HG02571 (cell line): Measurements from ENCODE around the gene P2RX7.
"Not testable (repeated sequence)": the region's sequence is repeated elsewhere in the genome, so short reads cannot be mapped to it uniquely, and the experiment has no call there.

Experiments
- ATAC-seq: cut with Tn5 transposase; IDR thresholded peaks from one replicate; pipeline ENCODE4 v1.9.1; 2021; ENCODE audit warnings: mild to moderate bottlenecking, moderate library complexity; ENCODE audit not compliant: unreplicated experiment

The P2RX7 gene

GRCh38 chr12:121170151-121170550 is 37.5 kb downstream of the P2RX7 start:
- no peak for ATAC-seq

GRCh38 chr12:121170611-121171260 is 38.1 kb downstream of the P2RX7 start:
- ATAC-seq: no peak

- ATAC-seq: no peak
Measured at GRCh38 chr12:121172145-121172544, 39.5 kb downstream of the P2RX7 start.

- ATAC-seq: no peak
Measured at GRCh38 chr12:121175383-121176119, 42.9 kb downstream of the P2RX7 start.

- ATAC-seq: no peak
Measured at GRCh38 chr12:121176826-121177529, 44.3 kb downstream of the P2RX7 start.

- ATAC-seq: no peak
Measured at GRCh38 chr12:121181181-121181580, 48.5 kb downstream of the P2RX7 start.

- ATAC-seq: no peak
Measured at GRCh38 chr12:121182222-121182893, 49.7 kb downstream of the P2RX7 start.

GRCh38 chr12:121184425-121184824 is 51.7 kb downstream of the P2RX7 start:
- no peak for ATAC-seq

GRCh38 chr12:121184984-121185889 is 52.6 kb downstream of the P2RX7 start:
- no peak for ATAC-seq

GRCh38 chr12:121186826-121187225 is 54.1 kb downstream of the P2RX7 start:
- no peak for ATAC-seq

GRCh38 chr12:121187501-121187900 is 54.8 kb downstream of the P2RX7 start:
- no peak for ATAC-seq

- ATAC-seq: no peak
Measured at GRCh38 chr12:121188227-121188626, 55.6 kb downstream of the P2RX7 start.

- ATAC-seq: no peak
Measured at GRCh38 chr12:121189131-121189530, 56.5 kb downstream of the P2RX7 start.

- no peak for ATAC-seq
Measured at GRCh38 chr12:121189619-121190155, 57.0 kb downstream of the P2RX7 start.

- no peak for ATAC-seq
Measured at GRCh38 chr12:121190523-121191031, 57.9 kb downstream of the P2RX7 start.

GRCh38 chr12:121191151-121191550 is 58.5 kb downstream of the P2RX7 start:
- ATAC-seq: no peak

- no peak for ATAC-seq
Measured at GRCh38 chr12:121196902-121197301, 64.2 kb downstream of the P2RX7 start.

- ATAC-seq: no peak
Measured at GRCh38 chr12:121198949-121199348, 66.3 kb downstream of the P2RX7 start.

GRCh38 chr12:121201140-121201539 is 68.5 kb downstream of the P2RX7 start:
- not testable (repeated sequence) for ATAC-seq
